Bronchial epithelial cell (primary cell): Measurements from ENCODE around the gene DVL1. TPM values are rescaled to one million over a fixed set of nuclear protein-coding genes. Genes with fewer than 3 reads are reported as not detected.

Source experiments
- DNase-seq: peaks from one replicate; pipeline ENCODE4 v3.0.0-alpha.2; 2010; ENCODE audit warnings: low read depth
- FAIRE-seq: peaks from 2 replicates; lab custom pipeline; 2011; peaks lifted over from hg19 to GRCh38; lab: Jason Lieb, UNC
- H3K27me3 ChIP-seq: 2 replicates; pipeline ENCODE4 v1.5.1; 2011; ENCODE audit warnings: low read length; ENCODE audit not compliant: control insufficient read depth, insufficient read depth
- H3K36me3 ChIP-seq: 2 replicates; pipeline ENCODE4 v1.5.1; 2011; ENCODE audit warnings: low read length; ENCODE audit not compliant: control insufficient read depth, insufficient read depth
- H3K4me3 ChIP-seq: 2 replicates; pipeline ENCODE4 v1.5.1; 2011; ENCODE audit warnings: mild to moderate bottlenecking, low read depth, low read length, control low read depth
- total RNA-seq: library from RNA; depleted of rRNA; stranded (reverse); fragments of >200 nt; gene quantifications from 2 replicates; pipeline ENCODE4 v1.2.1, GENCODE V29; 2014
- TF ChIP-seq, protein P1 (sequence below): IDR thresholded peaks from 2 replicates; pipeline ENCODE4 v1.5.1; 2011; ENCODE audit warnings: mild to moderate bottlenecking, moderate library complexity, low read length, control low read depth, inconsistent platforms; ENCODE audit not compliant: insufficient read depth, severe bottlenecking

Gene DVL1
- total RNA-seq, 1 donor from 2014 or later: 233 TPM

GRCh38 chr1:1300352-1300739 is 48.9 kb downstream of the DVL1 start:
- H3K36me3 ChIP-seq: peaks cover 2% of the 10 kb centered on the region
- H3K27me3 ChIP-seq: no peaks in the 10 kb centered on the region
- DNase-seq (no peak), FAIRE-seq (no peak)
- TF ChIP-seq, protein P1, sequence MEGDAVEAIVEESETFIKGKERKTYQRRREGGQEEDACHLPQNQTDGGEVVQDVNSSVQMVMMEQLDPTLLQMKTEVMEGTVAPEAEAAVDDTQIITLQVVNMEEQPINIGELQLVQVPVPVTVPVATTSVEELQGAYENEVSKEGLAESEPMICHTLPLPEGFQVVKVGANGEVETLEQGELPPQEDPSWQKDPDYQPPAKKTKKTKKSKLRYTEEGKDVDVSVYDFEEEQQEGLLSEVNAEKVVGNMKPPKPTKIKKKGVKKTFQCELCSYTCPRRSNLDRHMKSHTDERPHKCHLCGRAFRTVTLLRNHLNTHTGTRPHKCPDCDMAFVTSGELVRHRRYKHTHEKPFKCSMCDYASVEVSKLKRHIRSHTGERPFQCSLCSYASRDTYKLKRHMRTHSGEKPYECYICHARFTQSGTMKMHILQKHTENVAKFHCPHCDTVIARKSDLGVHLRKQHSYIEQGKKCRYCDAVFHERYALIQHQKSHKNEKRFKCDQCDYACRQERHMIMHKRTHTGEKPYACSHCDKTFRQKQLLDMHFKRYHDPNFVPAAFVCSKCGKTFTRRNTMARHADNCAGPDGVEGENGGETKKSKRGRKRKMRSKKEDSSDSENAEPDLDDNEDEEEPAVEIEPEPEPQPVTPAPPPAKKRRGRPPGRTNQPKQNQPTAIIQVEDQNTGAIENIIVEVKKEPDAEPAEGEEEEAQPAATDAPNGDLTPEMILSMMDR: no peak
- no peak overlapping the region for H3K4me3 ChIP-seq

- peaks cover 4% of the 10 kb centered on the region for H3K36me3 ChIP-seq
Observed at GRCh38 chr1:1299686-1300351, 49.4 kb downstream of the DVL1 start.

DNA sequence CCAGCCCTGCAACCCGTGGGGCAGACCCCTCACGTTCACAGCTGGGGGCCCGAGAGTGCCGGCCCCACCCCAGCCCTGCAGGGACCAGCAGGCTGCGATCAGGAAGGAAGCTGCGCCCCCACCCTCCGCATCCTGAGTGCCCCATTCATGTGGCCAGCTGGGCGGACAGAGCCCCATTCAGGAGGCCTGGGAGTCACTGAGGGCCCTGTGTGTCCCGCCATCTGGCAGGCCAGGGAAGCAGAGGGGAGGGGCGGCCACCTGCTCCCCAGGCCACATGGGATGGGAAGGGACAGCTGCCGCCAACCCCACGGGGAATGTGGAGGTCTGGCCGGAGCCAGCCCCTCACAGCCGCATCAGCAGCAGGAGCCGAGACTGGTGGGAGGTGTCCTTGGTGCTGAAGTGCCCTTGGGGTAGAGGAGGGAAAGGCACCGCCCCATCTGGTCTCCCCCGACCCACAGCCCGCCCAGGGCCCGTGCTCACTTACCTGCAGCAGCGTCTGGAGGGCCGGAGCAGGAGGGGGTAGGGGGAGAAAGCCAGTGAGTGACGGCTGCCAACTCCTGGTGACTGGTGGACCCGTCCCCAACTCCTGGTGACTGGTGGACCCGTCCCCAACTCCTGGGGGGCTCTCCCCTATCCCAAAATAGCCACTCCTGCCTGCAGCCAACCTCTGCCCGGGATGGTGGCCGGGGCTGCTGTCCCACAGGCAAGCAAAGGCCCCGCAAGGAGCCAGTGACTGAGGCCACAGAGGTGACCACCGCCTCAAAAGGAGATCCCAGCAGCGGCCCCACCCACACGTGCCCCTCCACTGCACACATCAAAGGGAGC is 50.1 kb downstream of the DVL1 start:
- Histone ChIP-seq H3K4me3 (no peak overlapping the region), H3K36me3 (peaks cover 4% of the 10 kb centered on the region), H3K27me3 (no peaks in the 10 kb centered on the region)
- DNase-seq (no peak), FAIRE-seq (no peak)
- TF ChIP-seq, protein P1: no peak

More at GRCh38 chr1:1299686-1300351, 49.4 kb downstream of the DVL1 start:
- Histone ChIP-seq H3K4me3 (no peak overlapping the region), H3K27me3 (no peaks in the 10 kb centered on the region)
- no peak for DNase-seq
- no peak for FAIRE-seq
- TF ChIP-seq, protein P1: peak; percentile 42

GRCh38 chr1:1297802-1298424 is 51.3 kb downstream of the DVL1 start:
- no peak for FAIRE-seq

More at GRCh38 chr1:1297802-1298424, 51.3 kb downstream of the DVL1 start:
- DNase-seq: no peak
- Histone ChIP-seq H3K36me3 (peaks cover 6% of the 10 kb centered on the region), H3K27me3 (no peaks in the 10 kb centered on the region), H3K4me3 (no peak overlapping the region)
- TF ChIP-seq, protein P1: no peak
